ACC112 (cell line): ENCODE data around the gene SLC1A1.
"Not testable (repeated sequence)": the region's sequence is repeated elsewhere in the genome, so short reads cannot be mapped to it uniquely, and the experiment has no call there.

ENCODE experiments used
- H2AFZ ChIP-seq: fragments of 200-600 bp; sonication (generic); one replicate; pipeline ENCODE4 v1.6.0; 2017; ENCODE audit warnings: antibody characterized with exemption, low read length; ENCODE audit not compliant: unreplicated experiment
- H3K27ac ChIP-seq: fragments of 200-600 bp; sonication (generic); 2 replicates; pipeline ENCODE4 v1.5.1; 2014; ENCODE audit warnings: low read depth, mild to moderate bottlenecking, antibody characterized with exemption, low read length, moderate library complexity
- H3K27me3 ChIP-seq: fragments of 200-600 bp; sonication (generic); 2 replicates; pipeline ENCODE4 v1.6.1; 2014; ENCODE audit warnings: mild to moderate bottlenecking, antibody characterized with exemption, low read length, moderate library complexity, mixed read lengths; ENCODE audit not compliant: insufficient read depth
- H3K36me3 ChIP-seq: fragments of 200-600 bp; sonication (generic); 2 replicates; pipeline ENCODE4 v1.6.1; 2016; ENCODE audit warnings: mild to moderate bottlenecking, antibody characterized with exemption, low read length, moderate library complexity, mixed read lengths; ENCODE audit not compliant: insufficient read depth
- H3K4me1 ChIP-seq: fragments of 200-600 bp; sonication (generic); one replicate; pipeline ENCODE4 v1.6.1; 2016; ENCODE audit warnings: low read length, mixed read lengths; ENCODE audit not compliant: insufficient read depth, unreplicated experiment, control insufficient read depth
- H3K4me3 ChIP-seq: fragments of 200-600 bp; sonication (generic); 2 replicates; pipeline ENCODE4 v1.5.1; 2014; ENCODE audit warnings: mild to moderate bottlenecking, low read depth, low read length
- H3K79me2 ChIP-seq: fragments of 200-600 bp; sonication (generic); one replicate; pipeline ENCODE4 v1.6.0; 2016; ENCODE audit warnings: low read length; ENCODE audit not compliant: control insufficient read depth, unreplicated experiment, insufficient read depth

SLC1A1 gene

DNA sequence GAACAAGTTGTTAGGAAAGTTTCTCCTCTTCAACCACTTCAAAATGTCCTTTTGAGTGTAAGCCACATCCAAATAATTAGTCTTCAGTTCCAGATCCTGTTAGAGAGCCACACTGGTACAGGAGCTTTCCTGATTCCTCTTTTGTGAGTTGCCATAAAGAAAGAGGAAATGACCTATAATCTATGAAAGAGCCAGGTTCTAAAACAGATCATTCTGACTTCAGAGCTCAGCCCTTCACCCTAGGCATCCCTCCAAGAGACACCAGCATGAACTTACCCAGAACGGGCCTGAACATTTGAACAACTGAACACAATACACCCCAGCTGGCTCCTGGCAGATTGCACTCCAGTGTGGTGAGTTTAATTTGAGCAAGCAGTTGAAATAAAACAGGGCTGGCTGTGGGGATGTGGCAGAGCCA lies 25.7 kb downstream of the SLC1A1 start:
- Histone ChIP-seq H3K4me3 (no peak overlapping the region), H3K27ac (peak overlapping the region; percentile 49), H2AFZ (no peak overlapping the region), H3K4me1 (no peaks in the 10 kb centered on the region), H3K79me2 (no peaks in the 10 kb centered on the region), H3K27me3 (no peaks in the 10 kb centered on the region), H3K36me3 (no peaks in the 10 kb centered on the region)

GRCh38 chr9:4517274-4517673 lies 27.0 kb downstream of the SLC1A1 start:
- H2AFZ ChIP-seq: no peak overlapping the region
- H3K27me3 ChIP-seq: no peaks in the 10 kb centered on the region
- no peaks in the 10 kb centered on the region for H3K4me1 ChIP-seq
- no peak overlapping the region for H3K4me3 ChIP-seq
- peaks cover 3% of the 10 kb centered on the region for H3K79me2 ChIP-seq
- H3K27ac ChIP-seq: no peak overlapping the region
- H3K36me3 ChIP-seq: no peaks in the 10 kb centered on the region

DNA sequence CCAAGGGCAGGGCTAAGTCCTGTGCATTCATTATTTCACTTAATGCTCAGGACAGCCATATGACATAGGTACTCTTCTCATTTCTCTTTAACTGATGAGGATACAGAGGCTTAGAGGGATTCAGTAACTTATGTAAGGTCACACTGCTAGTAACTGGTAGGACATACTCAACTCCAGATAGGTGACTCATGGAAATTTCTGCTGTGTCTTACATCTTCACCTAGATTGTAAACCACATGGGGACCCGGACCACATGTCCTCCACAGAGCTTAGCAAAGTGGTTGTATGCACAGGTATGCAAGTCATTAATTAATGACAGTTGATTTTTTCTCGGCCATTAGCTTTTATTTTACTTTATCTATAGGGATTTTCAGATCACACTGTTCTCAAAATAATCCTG lies 29.3 kb downstream of the SLC1A1 start:
- Histone ChIP-seq H2AFZ (no peak overlapping the region), H3K27ac (no peak overlapping the region), H3K36me3 (no peaks in the 10 kb centered on the region), H3K27me3 (no peaks in the 10 kb centered on the region), H3K79me2 (peaks cover 3% of the 10 kb centered on the region), H3K4me1 (no peaks in the 10 kb centered on the region), H3K4me3 (no peak overlapping the region)

- Histone ChIP-seq H3K27ac (no peak overlapping the region), H3K4me3 (no peak overlapping the region), H3K4me1 (no peaks in the 10 kb centered on the region), H3K27me3 (no peaks in the 10 kb centered on the region), H3K79me2 (peaks cover 3% of the 10 kb centered on the region), H3K36me3 (no peaks in the 10 kb centered on the region), H2AFZ (no peak overlapping the region)
Observed at GRCh38 chr9:4520055-4520454, 29.8 kb downstream of the SLC1A1 start.

DNA sequence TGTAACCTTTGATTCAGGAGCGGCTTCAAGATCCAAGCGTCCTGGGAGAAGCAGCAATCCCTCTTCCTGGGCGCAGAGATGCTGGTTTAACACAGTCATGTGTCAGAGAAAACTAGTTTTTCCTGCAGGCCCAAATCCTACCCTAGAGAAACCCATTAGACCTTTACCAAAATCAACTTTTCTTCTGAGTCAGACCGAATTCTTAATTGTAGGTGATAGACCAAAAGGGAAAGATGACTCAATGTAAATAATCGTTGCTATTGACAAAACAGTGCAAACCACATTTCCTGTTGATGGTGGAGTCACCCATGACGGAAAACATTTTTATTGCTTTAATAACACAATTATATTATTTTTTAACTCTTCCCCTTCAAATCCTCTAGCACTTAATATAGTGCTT lies 40.1 kb downstream of the SLC1A1 start:
- H3K79me2 ChIP-seq: peaks cover 3% of the 10 kb centered on the region
- H2AFZ ChIP-seq: no peak overlapping the region
- peaks cover 9% of the 10 kb centered on the region for H3K36me3 ChIP-seq
- peak overlapping the region; percentile 94 for H3K27ac ChIP-seq
- no peaks in the 10 kb centered on the region for H3K27me3 ChIP-seq
- H3K4me3 ChIP-seq: peak overlapping the region; percentile 17; the same call in 1 of the 2 replicates
- H3K4me1 ChIP-seq: peaks cover 13% of the 10 kb centered on the region

- H3K27me3 ChIP-seq, H3K36me3 ChIP-seq: not testable (repeated sequence)
- H3K27ac ChIP-seq: peak overlapping the region; percentile 94
Observed at GRCh38 chr9:4530831-4531230, 40.6 kb downstream of the SLC1A1 start.

GRCh38 chr9:4531355-4531754 lies 41.1 kb downstream of the SLC1A1 start:
- not testable (repeated sequence) for H3K79me2 ChIP-seq, H3K27ac ChIP-seq, H3K36me3 ChIP-seq, H2AFZ ChIP-seq, H3K4me3 ChIP-seq, H3K27me3 ChIP-seq
- peaks cover 13% of the 10 kb centered on the region for H3K4me1 ChIP-seq

More at GRCh38 chr9:4530831-4531230, 40.6 kb downstream of the SLC1A1 start:
- peak overlapping the region; percentile 17; the same call in 1 of the 2 replicates for H3K4me3 ChIP-seq
- H3K79me2 ChIP-seq, H2AFZ ChIP-seq: not testable (repeated sequence)
- H3K4me1 ChIP-seq: peaks cover 13% of the 10 kb centered on the region

- peaks cover 13% of the 10 kb centered on the region for H3K4me1 ChIP-seq
- not testable (repeated sequence) for H3K36me3 ChIP-seq, H3K27ac ChIP-seq, H2AFZ ChIP-seq, H3K79me2 ChIP-seq, H3K4me3 ChIP-seq, H3K27me3 ChIP-seq
Observed at GRCh38 chr9:4533881-4534280, 43.6 kb downstream of the SLC1A1 start.

DNA sequence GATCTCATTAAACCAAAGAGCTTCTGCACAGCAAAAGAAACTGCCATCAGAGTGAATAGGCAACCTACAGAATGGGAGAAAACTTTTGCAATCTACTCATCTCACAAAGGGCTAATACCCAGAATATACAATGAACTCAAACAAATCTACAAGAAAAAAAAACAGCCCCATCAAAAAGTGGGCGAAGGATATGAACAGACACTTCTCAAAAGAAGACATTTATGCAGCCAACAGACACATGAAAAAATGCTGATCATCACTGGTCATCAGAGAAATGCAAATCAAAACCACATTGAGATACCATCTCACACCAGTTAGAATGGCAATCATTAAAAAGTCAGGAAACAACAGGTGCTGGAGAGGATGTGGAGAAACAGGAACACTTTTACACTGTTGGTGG lies 45.9 kb downstream of the SLC1A1 start:
- H3K4me1 ChIP-seq, H3K79me2 ChIP-seq, H3K27me3 ChIP-seq, H3K4me3 ChIP-seq, H2AFZ ChIP-seq, H3K36me3 ChIP-seq, H3K27ac ChIP-seq: not testable (repeated sequence)

DNA sequence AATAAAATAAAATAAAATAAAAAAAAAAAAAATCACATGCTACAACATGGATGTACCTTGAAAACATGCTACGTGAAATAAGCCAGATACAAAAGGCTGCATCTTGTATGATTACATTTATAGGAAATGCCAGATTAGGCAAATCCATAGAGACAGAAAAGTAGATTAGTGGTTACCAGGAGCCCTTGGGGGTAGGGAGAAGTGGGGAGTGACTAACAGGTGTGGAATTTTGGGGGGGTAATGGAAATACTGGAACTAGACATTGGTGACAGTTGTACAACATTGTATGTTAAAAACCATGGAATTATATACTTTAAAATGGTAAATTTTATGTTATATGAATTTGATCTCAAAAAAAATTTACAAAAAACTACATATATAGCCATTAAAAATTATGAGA lies 47.3 kb downstream of the SLC1A1 start:
- no peaks in the 10 kb centered on the region for H3K79me2 ChIP-seq
- no peak overlapping the region for H2AFZ ChIP-seq
- H3K36me3 ChIP-seq: no peaks in the 10 kb centered on the region; the same call in 1 of the 2 replicates
- no peaks in the 10 kb centered on the region for H3K27me3 ChIP-seq
- no peak overlapping the region for H3K4me3 ChIP-seq
- no peak overlapping the region for H3K27ac ChIP-seq
- H3K4me1 ChIP-seq: peaks cover 9% of the 10 kb centered on the region

- Histone ChIP-seq H3K36me3 (no peaks in the 10 kb centered on the region; the same call in 1 of the 2 replicates), H3K4me1 (peaks cover 9% of the 10 kb centered on the region), H3K27me3 (no peaks in the 10 kb centered on the region), H3K4me3 (no peak overlapping the region), H3K27ac (no peak overlapping the region), H2AFZ (no peak overlapping the region), H3K79me2 (no peaks in the 10 kb centered on the region)
Observed at GRCh38 chr9:4538107-4538506, 47.8 kb downstream of the SLC1A1 start.
